A673 (cell line): ENCODE results near the gene AKT3. TPM values are rescaled to one million over a fixed set of nuclear protein-coding genes. Genes with fewer than 3 reads are reported as not detected.

Source experiments
- BruUV-seq: library from RNA; stranded (reverse); fragments of 400-500 nt; replicated peaks from 2 replicates; lab custom pipeline; 2021; lab: Mats Ljungman, UMichigan
- CTCF ChIA-PET: fragments of 300-600 bp; sonication (Branson Sonifier 250); formaldehyde crosslinking; loops from one replicate; lab custom pipeline; 2022; ENCODE audit warnings: antibody characterized with exemption; lab: Charles Lee
- POLR2A ChIA-PET: fragments of 300-600 bp; sonication (Branson Sonifier 250); formaldehyde crosslinking; loops from one replicate; lab custom pipeline; 2022; ENCODE audit warnings: antibody characterized with exemption; ENCODE audit not compliant: low non-redundant PET; lab: Charles Lee
- DNase-seq: peaks from one replicate; pipeline ENCODE4 v3.0.0-alpha.2; 2015; ENCODE audit warnings: low spot score
- H3K27ac ChIP-seq: fragments of 200-600 bp; sonication (generic); 2 replicates; pipeline ENCODE4 v1.5.1; 2016; ENCODE audit warnings: mixed run types, low read depth, mild to moderate bottlenecking, mixed read lengths, antibody characterized with exemption, low read length; ENCODE audit not compliant: poor library complexity, severe bottlenecking
- H3K27me3 ChIP-seq: fragments of 200-600 bp; sonication (generic); replicated peaks from 2 replicates; pipeline ENCODE4 v1.6.1; 2017; ENCODE audit warnings: mixed run types, low read depth, mild to moderate bottlenecking, mixed read lengths, antibody characterized with exemption, low read length; ENCODE audit not compliant: insufficient read depth, poor library complexity
- H3K36me3 ChIP-seq: fragments of 200-600 bp; sonication (generic); 2 replicates; pipeline ENCODE4 v1.6.1; 2016; ENCODE audit warnings: mixed run types, mild to moderate bottlenecking, mixed read lengths, antibody characterized with exemption, low read length; ENCODE audit not compliant: insufficient read depth, poor library complexity, severe bottlenecking
- H3K4me1 ChIP-seq: fragments of 200-600 bp; sonication (generic); 2 replicates; pipeline ENCODE4 v1.6.1; 2017; ENCODE audit warnings: mixed run types, mild to moderate bottlenecking, mixed read lengths, antibody characterized with exemption, low read length; ENCODE audit not compliant: insufficient read depth, poor library complexity, severe bottlenecking
- H3K4me3 ChIP-seq: fragments of 200-600 bp; sonication (generic); 2 replicates; pipeline ENCODE4 v1.5.1; 2016; ENCODE audit warnings: low read depth, mixed run types, mild to moderate bottlenecking, mixed read lengths, low read length; ENCODE audit not compliant: poor library complexity, severe bottlenecking
- H3K9me3 ChIP-seq: fragments of 200-600 bp; sonication (generic); 2 replicates; pipeline ENCODE4 v1.6.1; 2016; ENCODE audit warnings: mixed run types, low read depth, mild to moderate bottlenecking, mixed read lengths, antibody characterized with exemption, low read length; ENCODE audit not compliant: poor library complexity, severe bottlenecking
- EZH2 ChIP-seq: fragments of 200-600 bp; sonication (generic); IDR thresholded peaks from 2 replicates; pipeline ENCODE4 v1.6.1; 2017; ENCODE audit warnings: borderline replicate concordance, low read depth, mild to moderate bottlenecking, mixed read lengths, antibody characterized with exemption, low read length; ENCODE audit not compliant: poor library complexity, severe bottlenecking
- intact Hi-C: fragments of 100-400 bp; cut with micrococcal nuclease; formaldehyde crosslinking; loops from one replicate; pipeline ENCODE4 v1.10.0; 2022; ENCODE audit not compliant: unreplicated experiment
- total RNA-seq: library from RNA; stranded (reverse); gene quantifications from 2 replicates; pipeline ENCODE4 v1.2.3, GENCODE V29; 2021
- TF ChIP-seq, protein P1 (sequence below): fragments of 300-800, 200-600 bp; sonication (generic); conservative IDR thresholded peaks from 2 replicates; pipeline ENCODE4 v1.5.1; 2017; ENCODE audit warnings: low read depth, mild to moderate bottlenecking, antibody characterized with exemption, low read length, moderate library complexity, mixed read lengths

The AKT3 gene
- total RNA-seq, 1 experiment from 2014 or later: 14.4 TPM

DNA sequence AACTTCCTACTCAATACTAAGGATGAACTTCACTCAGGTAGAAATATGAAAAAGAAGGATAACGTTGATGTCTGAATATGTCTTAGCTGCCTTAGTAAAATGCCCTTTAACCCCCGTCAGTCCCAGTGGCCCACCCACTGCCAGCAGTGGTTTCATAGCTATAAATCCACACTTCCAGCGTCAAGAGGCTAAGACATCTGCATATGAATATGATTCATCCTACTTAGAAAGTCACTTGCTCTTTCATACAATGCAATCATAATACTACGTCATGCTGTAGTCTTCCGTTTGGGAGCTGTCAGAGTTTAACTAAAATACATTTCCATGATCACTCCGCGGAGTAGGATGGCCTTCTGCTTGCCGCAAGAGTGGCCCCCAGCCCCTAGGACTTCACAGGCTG is 346.9 kb downstream of the AKT3 start:
- Histone ChIP-seq H3K36me3 (no peaks in the 10 kb centered on the region), H3K9me3 (no peaks in the 10 kb centered on the region), H3K27me3 (no peaks in the 10 kb centered on the region), H3K27ac (no peak overlapping the region), H3K4me1 (no peaks in the 10 kb centered on the region), H3K4me3 (no peak overlapping the region)
- intact Hi-C loops: no loop called here
- ChIA-PET CTCF (no interaction called here), POLR2A (no interaction called here)
- no peak for TF ChIP-seq EZH2
- TF ChIP-seq, protein P1, sequence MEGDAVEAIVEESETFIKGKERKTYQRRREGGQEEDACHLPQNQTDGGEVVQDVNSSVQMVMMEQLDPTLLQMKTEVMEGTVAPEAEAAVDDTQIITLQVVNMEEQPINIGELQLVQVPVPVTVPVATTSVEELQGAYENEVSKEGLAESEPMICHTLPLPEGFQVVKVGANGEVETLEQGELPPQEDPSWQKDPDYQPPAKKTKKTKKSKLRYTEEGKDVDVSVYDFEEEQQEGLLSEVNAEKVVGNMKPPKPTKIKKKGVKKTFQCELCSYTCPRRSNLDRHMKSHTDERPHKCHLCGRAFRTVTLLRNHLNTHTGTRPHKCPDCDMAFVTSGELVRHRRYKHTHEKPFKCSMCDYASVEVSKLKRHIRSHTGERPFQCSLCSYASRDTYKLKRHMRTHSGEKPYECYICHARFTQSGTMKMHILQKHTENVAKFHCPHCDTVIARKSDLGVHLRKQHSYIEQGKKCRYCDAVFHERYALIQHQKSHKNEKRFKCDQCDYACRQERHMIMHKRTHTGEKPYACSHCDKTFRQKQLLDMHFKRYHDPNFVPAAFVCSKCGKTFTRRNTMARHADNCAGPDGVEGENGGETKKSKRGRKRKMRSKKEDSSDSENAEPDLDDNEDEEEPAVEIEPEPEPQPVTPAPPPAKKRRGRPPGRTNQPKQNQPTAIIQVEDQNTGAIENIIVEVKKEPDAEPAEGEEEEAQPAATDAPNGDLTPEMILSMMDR: no peak
- no TSS peak for BruUV-seq
- no peak for DNase-seq

GRCh38 chr1:243501002-243501401 is 349.0 kb downstream of the AKT3 start:
- CTCF ChIA-PET: no interaction called here
- H3K36me3 ChIP-seq: no peaks in the 10 kb centered on the region
- no TSS peak for BruUV-seq
- TF ChIP-seq, protein P1: no peak
- no peak for TF ChIP-seq EZH2
- POLR2A ChIA-PET: no interaction called here
- H3K4me1 ChIP-seq: peaks cover 6% of the 10 kb centered on the region
- no peaks in the 10 kb centered on the region for H3K27me3 ChIP-seq
- intact Hi-C loops: no loop called here
- H3K9me3 ChIP-seq: no peaks in the 10 kb centered on the region
- H3K4me3 ChIP-seq: no peak overlapping the region
- H3K27ac ChIP-seq: no peak overlapping the region
- DNase-seq: no peak

GRCh38 chr1:243500512-243500911 is 349.5 kb downstream of the AKT3 start:
- no peaks in the 10 kb centered on the region for H3K9me3 ChIP-seq
- no TSS peak for BruUV-seq
- peaks cover 11% of the 10 kb centered on the region for H3K4me1 ChIP-seq
- no peak for TF ChIP-seq EZH2
- TF ChIP-seq, protein P1: no peak
- CTCF ChIA-PET: no interaction called here
- intact Hi-C loops: no loop called here
- H3K27me3 ChIP-seq: no peaks in the 10 kb centered on the region
- POLR2A ChIA-PET: no interaction called here
- DNase-seq: no peak
- H3K4me3 ChIP-seq: no peak overlapping the region
- no peak overlapping the region for H3K27ac ChIP-seq
- H3K36me3 ChIP-seq: no peaks in the 10 kb centered on the region
